KG1 (cell line): ENCODE measurements around the gene UPB1.

Experiments used
- DNase-seq: peaks from one replicate; lab custom pipeline; 2025; lab: John Stamatoyannopoulos, UW

UPB1 gene

GRCh38 chr22:24494528-24495364 is at the start of gene UPB1:
TSS of gene UPB1 (plus strand) at chr22:24495332. CDS start at chr22:24495404, 72 bp downstream.
- DNase-seq, result no peak

- no peak for DNase-seq
These were observed 49.5 kb upstream of the UPB1 start for GRCh38 chr22:24445481-24446259.

GRCh38 chr22:24446260-24446611 is 48.9 kb upstream of the UPB1 start:
- DNase-seq, result no peak

- DNase-seq, result no peak
These were observed 44.5 kb upstream of the UPB1 start for GRCh38 chr22:24450610-24451009.

- no peak for DNase-seq
These were observed 44.0 kb upstream of the UPB1 start for GRCh38 chr22:24451162-24451561.

GRCh38 chr22:24453853-24454252 is 41.3 kb upstream of the UPB1 start:
- no peak for DNase-seq

GRCh38 chr22:24455039-24455438 is 40.1 kb upstream of the UPB1 start:
- no peak for DNase-seq

GRCh38 chr22:24455751-24456426 is 39.2 kb upstream of the UPB1 start:
- DNase-seq, result no peak

- DNase-seq, result no peak
These were observed 37.2 kb upstream of the UPB1 start for GRCh38 chr22:24457894-24458420.

- no peak for DNase-seq
These were observed 35.2 kb upstream of the UPB1 start for GRCh38 chr22:24459911-24460310.

- no peak for DNase-seq
These were observed 34.6 kb upstream of the UPB1 start for GRCh38 chr22:24460418-24461089.

- DNase-seq, result no peak
These were observed 31.9 kb upstream of the UPB1 start for GRCh38 chr22:24463071-24463760.

GRCh38 chr22:24465566-24465965 is 29.6 kb upstream of the UPB1 start:
- DNase-seq, result no peak

GRCh38 chr22:24465975-24466374 is 29.2 kb upstream of the UPB1 start:
- DNase-seq, result no peak

- peak; percentile 57 for DNase-seq
These were observed 28.3 kb upstream of the UPB1 start for GRCh38 chr22:24466716-24467328.

- DNase-seq, result no peak
These were observed 27.8 kb upstream of the UPB1 start for GRCh38 chr22:24467340-24467739.

GRCh38 chr22:24471570-24471969 is 23.6 kb upstream of the UPB1 start:
- DNase-seq, result no peak

GRCh38 chr22:24473284-24473683 is 21.8 kb upstream of the UPB1 start:
- no peak for DNase-seq

GRCh38 chr22:24474221-24474620 is 20.9 kb upstream of the UPB1 start:
- DNase-seq, result no peak

GRCh38 chr22:24474649-24475255 is 20.4 kb upstream of the UPB1 start:
- DNase-seq, result no peak
